Neural cell (in vitro differentiated cells): Measurements from ENCODE around the gene ADAMTS10. TPM values are rescaled to one million over a fixed set of nuclear protein-coding genes. Genes with fewer than 3 reads are reported as not detected.

ENCODE experiments used
- H2AFZ ChIP-seq: fragments of 200-600, 300-800 bp; sonication (generic), shearing (Covaris generic); 2 replicates; pipeline ENCODE4 v1.6.0; 2014; ENCODE audit warnings: low read depth, mild to moderate bottlenecking, antibody characterized with exemption, low read length, moderate library complexity
- H3F3A ChIP-seq: fragments of 200-600 bp; shearing (Covaris generic); 2 replicates; pipeline ENCODE4 v1.6.1; 2016; ENCODE audit warnings: mild to moderate bottlenecking, moderate library complexity, mixed read lengths, antibody characterized with exemption, low read length; ENCODE audit not compliant: insufficient read depth, poor library complexity, severe bottlenecking
- H3K27ac ChIP-seq: fragments of 200-600, 300-800 bp; sonication (generic), shearing (Covaris generic); 2 replicates; pipeline ENCODE4 v1.5.1; 2014; ENCODE audit warnings: mild to moderate bottlenecking, low read length, moderate library complexity
- H3K27me3 ChIP-seq: fragments of 300-800, 200-600 bp; sonication (generic), shearing (Covaris generic); 2 replicates; pipeline ENCODE4 v1.6.0; 2014; ENCODE audit warnings: mild to moderate bottlenecking, low read depth, low read length, moderate library complexity; ENCODE audit not compliant: insufficient read depth
- H3K36me3 ChIP-seq: fragments of 300-800, 200-600 bp; sonication (generic), shearing (Covaris generic); 2 replicates; pipeline ENCODE4 v1.5.1; 2014; ENCODE audit warnings: mild to moderate bottlenecking, antibody characterized with exemption, low read length, moderate library complexity; ENCODE audit not compliant: insufficient read depth
- H3K4me2 ChIP-seq: fragments of 300-800, 200-600 bp; sonication (generic), shearing (Covaris generic); 2 replicates; pipeline ENCODE4 v1.6.0; 2014; ENCODE audit warnings: mild to moderate bottlenecking, low read length
- H3K4me3 ChIP-seq: fragments of 300-800, 200-600 bp; sonication (generic), shearing (Covaris generic); 2 replicates; pipeline ENCODE4 v1.5.1; 2014; ENCODE audit warnings: mild to moderate bottlenecking, low read length, moderate library complexity
- H3K79me2 ChIP-seq: fragments of 200-600 bp; shearing (Covaris generic); replicated peaks from 2 replicates; pipeline ENCODE4 v1.6.0; 2014; ENCODE audit warnings: mild to moderate bottlenecking, low read length, moderate library complexity; ENCODE audit not compliant: insufficient read depth
- H3K9ac ChIP-seq: fragments of 300-800, 200-600 bp; sonication (generic), shearing (Covaris generic); 2 replicates; pipeline ENCODE4 v1.6.1; 2016; ENCODE audit warnings: mild to moderate bottlenecking, low read length, mixed read lengths
- H3K9me2 ChIP-seq: fragments of 200-600 bp; shearing (Covaris generic); 2 replicates; pipeline ENCODE4 v1.6.1; 2016; ENCODE audit warnings: mild to moderate bottlenecking, low read length, mixed read lengths; ENCODE audit not compliant: insufficient read depth
- H3K9me3 ChIP-seq: fragments of 200-600, 300-800 bp; sonication (generic), shearing (Covaris generic); 2 replicates; pipeline ENCODE4 v1.6.1; 2016; ENCODE audit warnings: mild to moderate bottlenecking, mixed run types, low read length, moderate library complexity, mixed read lengths
- H4K20me1 ChIP-seq: fragments of 200-600 bp; shearing (Covaris generic); 2 replicates; pipeline ENCODE4 v1.6.1; 2016; ENCODE audit warnings: mild to moderate bottlenecking, mixed run types; ENCODE audit not compliant: insufficient read depth
- CTCF ChIP-seq: fragments of 450-650 bp; IDR thresholded peaks from 2 replicates; pipeline ENCODE4 v1.5.1; 2014; ENCODE audit warnings: antibody characterized with exemption, mild to moderate bottlenecking, moderate library complexity; ENCODE audit not compliant: poor library complexity, severe bottlenecking
- EP300 ChIP-seq: fragments of 450-650 bp; conservative IDR thresholded peaks from 2 replicates; pipeline ENCODE4 v1.6.1; 2014; ENCODE audit warnings: antibody characterized with exemption, mild to moderate bottlenecking, moderate library complexity; ENCODE audit not compliant: poor library complexity, severe bottlenecking
- EZH2 ChIP-seq: fragments of 200-600, 300-800 bp; shearing (Covaris generic), sonication (generic); IDR thresholded peaks from 2 replicates; pipeline ENCODE4 v1.6.1; 2014; ENCODE audit warnings: antibody characterized with exemption, low read length, borderline replicate concordance, mild to moderate bottlenecking; ENCODE audit not compliant: insufficient read depth, poor library complexity, severe bottlenecking
- MXI1 ChIP-seq: fragments of 450-650 bp; conservative IDR thresholded peaks from 2 replicates; pipeline ENCODE4 v1.6.1; 2014; ENCODE audit warnings: antibody characterized with exemption, mild to moderate bottlenecking; ENCODE audit not compliant: poor library complexity, severe bottlenecking
- POLR2AphosphoS5 ChIP-seq: IDR thresholded peaks from 2 replicates; pipeline ENCODE4 v1.6.1; 2012
- RAD21 ChIP-seq: fragments of 450-650 bp; conservative IDR thresholded peaks from 2 replicates; pipeline ENCODE4 v1.6.1; 2014; ENCODE audit warnings: antibody characterized with exemption, mild to moderate bottlenecking, moderate library complexity
- SMC3 ChIP-seq: fragments of 450-650 bp; conservative IDR thresholded peaks from 2 replicates; pipeline ENCODE4 v1.6.1; 2014; ENCODE audit warnings: antibody characterized with exemption, mild to moderate bottlenecking, moderate library complexity; ENCODE audit not compliant: poor library complexity
- TAF1 ChIP-seq: IDR thresholded peaks from 2 replicates; pipeline ENCODE4 v1.6.1; 2012; ENCODE audit warnings: low read depth
- polyA plus RNA-seq: library from polyadenylated mRNA; depleted of rRNA; stranded (reverse); fragments of >200 nt; gene quantifications from 2 replicates; pipeline ENCODE4 v1.2.3, GENCODE V29; 2014
- TF ChIP-seq, protein P1 (sequence below): IDR thresholded peaks from 2 replicates; pipeline ENCODE4 v1.6.1; 2012; ENCODE audit warnings: borderline replicate concordance

Gene ADAMTS10
- polyA plus RNA-seq, 1 donor from 2014 or later: 99.4 TPM

GRCh38 chr19:8648240-8648639 is 37.7 kb upstream of the ADAMTS10 start:
- no peak overlapping the region for H3K9ac ChIP-seq

DNA sequence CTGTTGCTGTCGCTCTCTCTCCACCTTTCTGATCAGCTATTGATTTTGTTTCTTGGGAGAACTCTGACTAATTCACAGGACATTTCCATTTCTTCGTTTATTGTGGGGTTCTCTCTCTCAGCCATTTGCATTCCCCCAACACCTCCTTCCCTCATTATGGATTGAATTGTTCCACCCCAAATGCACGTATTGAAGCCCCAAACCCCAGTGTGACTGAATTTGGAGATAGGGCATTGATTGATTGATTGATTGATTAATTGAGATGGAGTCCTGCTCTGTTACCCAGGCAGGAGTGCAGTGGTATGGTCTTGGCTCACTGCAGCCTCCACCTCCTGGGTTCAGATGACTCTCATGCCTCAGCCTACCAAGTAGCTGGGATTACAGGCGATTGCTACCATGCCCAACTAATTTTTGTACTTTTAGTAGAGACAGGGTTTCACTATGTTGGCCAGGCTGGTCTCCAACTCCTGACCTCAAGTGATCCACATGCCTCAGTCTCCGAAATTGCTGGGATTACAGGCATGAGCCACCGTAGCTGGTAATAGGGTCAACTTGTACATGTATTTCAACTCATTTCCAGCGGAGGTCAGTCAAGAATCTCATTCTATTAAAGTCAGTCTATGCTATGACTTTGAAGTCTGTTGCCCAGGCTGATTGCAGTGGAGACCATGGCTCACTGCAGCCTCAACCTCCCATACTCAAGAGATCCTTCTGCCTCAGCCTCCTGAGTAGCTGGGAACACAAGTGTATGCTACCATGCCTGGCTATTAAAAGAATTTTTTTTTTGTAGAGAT is 33.5 kb upstream of the ADAMTS10 start:
- Histone ChIP-seq H2AFZ (no peak overlapping the region), H3K4me3 (no peak overlapping the region), H3K9ac (no peak overlapping the region), H3K27me3 (no peaks in the 10 kb centered on the region), H3K79me2 (no peaks in the 10 kb centered on the region), H3K9me2 (no peaks in the 10 kb centered on the region), H3K4me2 (no peak overlapping the region), H3K36me3 (no peaks in the 10 kb centered on the region), H4K20me1 (no peaks in the 10 kb centered on the region), H3K27ac (no peak overlapping the region), H3F3A (no peaks in the 10 kb centered on the region), H3K9me3 (no peaks in the 10 kb centered on the region)
- TF ChIP-seq MXI1 (no peak), POLR2AphosphoS5 (no peak), TAF1 (no peak), EZH2 (no peak)
- TF ChIP-seq, protein P1, sequence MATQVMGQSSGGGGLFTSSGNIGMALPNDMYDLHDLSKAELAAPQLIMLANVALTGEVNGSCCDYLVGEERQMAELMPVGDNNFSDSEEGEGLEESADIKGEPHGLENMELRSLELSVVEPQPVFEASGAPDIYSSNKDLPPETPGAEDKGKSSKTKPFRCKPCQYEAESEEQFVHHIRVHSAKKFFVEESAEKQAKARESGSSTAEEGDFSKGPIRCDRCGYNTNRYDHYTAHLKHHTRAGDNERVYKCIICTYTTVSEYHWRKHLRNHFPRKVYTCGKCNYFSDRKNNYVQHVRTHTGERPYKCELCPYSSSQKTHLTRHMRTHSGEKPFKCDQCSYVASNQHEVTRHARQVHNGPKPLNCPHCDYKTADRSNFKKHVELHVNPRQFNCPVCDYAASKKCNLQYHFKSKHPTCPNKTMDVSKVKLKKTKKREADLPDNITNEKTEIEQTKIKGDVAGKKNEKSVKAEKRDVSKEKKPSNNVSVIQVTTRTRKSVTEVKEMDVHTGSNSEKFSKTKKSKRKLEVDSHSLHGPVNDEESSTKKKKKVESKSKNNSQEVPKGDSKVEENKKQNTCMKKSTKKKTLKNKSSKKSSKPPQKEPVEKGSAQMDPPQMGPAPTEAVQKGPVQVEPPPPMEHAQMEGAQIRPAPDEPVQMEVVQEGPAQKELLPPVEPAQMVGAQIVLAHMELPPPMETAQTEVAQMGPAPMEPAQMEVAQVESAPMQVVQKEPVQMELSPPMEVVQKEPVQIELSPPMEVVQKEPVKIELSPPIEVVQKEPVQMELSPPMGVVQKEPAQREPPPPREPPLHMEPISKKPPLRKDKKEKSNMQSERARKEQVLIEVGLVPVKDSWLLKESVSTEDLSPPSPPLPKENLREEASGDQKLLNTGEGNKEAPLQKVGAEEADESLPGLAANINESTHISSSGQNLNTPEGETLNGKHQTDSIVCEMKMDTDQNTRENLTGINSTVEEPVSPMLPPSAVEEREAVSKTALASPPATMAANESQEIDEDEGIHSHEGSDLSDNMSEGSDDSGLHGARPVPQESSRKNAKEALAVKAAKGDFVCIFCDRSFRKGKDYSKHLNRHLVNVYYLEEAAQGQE: no peak

More at GRCh38 chr19:8648240-8648639, 37.7 kb upstream of the ADAMTS10 start:
- Histone ChIP-seq H2AFZ (no peak overlapping the region), H3K9me2 (no peaks in the 10 kb centered on the region), H3F3A (no peaks in the 10 kb centered on the region), H3K27me3 (no peaks in the 10 kb centered on the region), H3K4me3 (no peak overlapping the region), H3K79me2 (no peaks in the 10 kb centered on the region), H4K20me1 (no peaks in the 10 kb centered on the region), H3K9me3 (no peaks in the 10 kb centered on the region), H3K36me3 (no peaks in the 10 kb centered on the region), H3K4me2 (no peak overlapping the region), H3K27ac (no peak overlapping the region)
- no peak for TF ChIP-seq RAD21
- TF ChIP-seq MXI1: no peak
- no peak for TF ChIP-seq TAF1
- no peak for TF ChIP-seq SMC3

GRCh38 chr19:8642561-8642960 is 32.0 kb upstream of the ADAMTS10 start:
- Histone ChIP-seq H3K27me3 (no peaks in the 10 kb centered on the region), H3K4me3 (no peak overlapping the region), H3K9me3 (no peaks in the 10 kb centered on the region), H2AFZ (no peak overlapping the region), H3F3A (no peaks in the 10 kb centered on the region), H4K20me1 (no peaks in the 10 kb centered on the region), H3K4me2 (no peak overlapping the region), H3K9ac (no peak overlapping the region), H3K9me2 (no peaks in the 10 kb centered on the region), H3K36me3 (no peaks in the 10 kb centered on the region), H3K27ac (no peak overlapping the region), H3K79me2 (no peaks in the 10 kb centered on the region)
- TF ChIP-seq SMC3 (no peak), MXI1 (no peak), POLR2AphosphoS5 (no peak), CTCF (no peak), EP300 (no peak)
- TF ChIP-seq, protein P1: no peak
